ENCODE measurements around the gene TRAIP.
A peak's percentile ranks its signal among the peaks of the same experiment; 100 is the strongest.
"Not testable (repeated sequence)": the region's sequence is repeated elsewhere in the genome, so short reads cannot be mapped to it uniquely, and the experiment has no call there.

The TRAIP gene

GRCh38 chr3:49856181-49857005, at the start of gene TRAIP:
TSS of gene TRAIP (minus strand) at chr3:49856564. CDS start at chr3:49856453, 111 bp downstream.
- no peak within 1 kb of the TSS for H3K27ac ChIP-seq
- TF ChIP-seq, protein P1, sequence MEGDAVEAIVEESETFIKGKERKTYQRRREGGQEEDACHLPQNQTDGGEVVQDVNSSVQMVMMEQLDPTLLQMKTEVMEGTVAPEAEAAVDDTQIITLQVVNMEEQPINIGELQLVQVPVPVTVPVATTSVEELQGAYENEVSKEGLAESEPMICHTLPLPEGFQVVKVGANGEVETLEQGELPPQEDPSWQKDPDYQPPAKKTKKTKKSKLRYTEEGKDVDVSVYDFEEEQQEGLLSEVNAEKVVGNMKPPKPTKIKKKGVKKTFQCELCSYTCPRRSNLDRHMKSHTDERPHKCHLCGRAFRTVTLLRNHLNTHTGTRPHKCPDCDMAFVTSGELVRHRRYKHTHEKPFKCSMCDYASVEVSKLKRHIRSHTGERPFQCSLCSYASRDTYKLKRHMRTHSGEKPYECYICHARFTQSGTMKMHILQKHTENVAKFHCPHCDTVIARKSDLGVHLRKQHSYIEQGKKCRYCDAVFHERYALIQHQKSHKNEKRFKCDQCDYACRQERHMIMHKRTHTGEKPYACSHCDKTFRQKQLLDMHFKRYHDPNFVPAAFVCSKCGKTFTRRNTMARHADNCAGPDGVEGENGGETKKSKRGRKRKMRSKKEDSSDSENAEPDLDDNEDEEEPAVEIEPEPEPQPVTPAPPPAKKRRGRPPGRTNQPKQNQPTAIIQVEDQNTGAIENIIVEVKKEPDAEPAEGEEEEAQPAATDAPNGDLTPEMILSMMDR (IDR thresholded peaks at IDR 0.05; ENCODE audit: low read depth, low read length, missing control alignments) = peak; percentile 3
- peak; percentile 89 for DNase-seq
- in situ Hi-C loops (cut with HindIII; ENCODE audit: low pct_ligation_motif_present, low sequenced_read_pairs) = no loop called here
- no peaks in the 10 kb centered on the region for H3K36me3 ChIP-seq (replicated peaks)
- H3K4me3 ChIP-seq (ENCODE audit: low read depth, low read length) = peak within 1 kb of the TSS; percentile 78
- no peaks in the 10 kb centered on the region for H3K27me3 ChIP-seq (replicated peaks)

DNA sequence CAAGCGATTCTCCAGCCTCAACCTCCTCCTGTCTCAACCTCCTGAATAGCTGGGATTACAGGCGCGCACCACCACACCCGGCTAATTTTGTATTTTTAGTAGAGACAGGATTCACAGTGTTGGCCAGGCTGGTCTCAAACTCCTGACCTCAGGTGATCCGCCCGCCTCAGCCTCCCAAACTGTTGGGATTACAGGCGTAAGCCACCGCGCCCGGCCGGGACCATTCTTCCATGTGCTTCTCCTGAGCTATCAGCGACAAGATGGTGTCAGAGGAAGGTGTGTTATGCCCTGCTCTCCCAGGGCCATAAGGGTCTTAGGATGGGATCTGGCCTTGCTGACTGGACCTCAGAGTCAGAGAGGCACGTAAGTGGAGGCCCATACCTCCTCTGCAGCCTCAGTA, 48.1 kb upstream of the TRAIP start:
- H3K27me3 ChIP-seq (replicated peaks); H3K36me3 ChIP-seq (replicated peaks); H3K4me3 ChIP-seq (ENCODE audit: low read depth, low read length); in situ Hi-C loops (cut with HindIII; ENCODE audit: low pct_ligation_motif_present, low sequenced_read_pairs); DNase-seq; H3K27ac ChIP-seq: not testable (repeated sequence)

DNA sequence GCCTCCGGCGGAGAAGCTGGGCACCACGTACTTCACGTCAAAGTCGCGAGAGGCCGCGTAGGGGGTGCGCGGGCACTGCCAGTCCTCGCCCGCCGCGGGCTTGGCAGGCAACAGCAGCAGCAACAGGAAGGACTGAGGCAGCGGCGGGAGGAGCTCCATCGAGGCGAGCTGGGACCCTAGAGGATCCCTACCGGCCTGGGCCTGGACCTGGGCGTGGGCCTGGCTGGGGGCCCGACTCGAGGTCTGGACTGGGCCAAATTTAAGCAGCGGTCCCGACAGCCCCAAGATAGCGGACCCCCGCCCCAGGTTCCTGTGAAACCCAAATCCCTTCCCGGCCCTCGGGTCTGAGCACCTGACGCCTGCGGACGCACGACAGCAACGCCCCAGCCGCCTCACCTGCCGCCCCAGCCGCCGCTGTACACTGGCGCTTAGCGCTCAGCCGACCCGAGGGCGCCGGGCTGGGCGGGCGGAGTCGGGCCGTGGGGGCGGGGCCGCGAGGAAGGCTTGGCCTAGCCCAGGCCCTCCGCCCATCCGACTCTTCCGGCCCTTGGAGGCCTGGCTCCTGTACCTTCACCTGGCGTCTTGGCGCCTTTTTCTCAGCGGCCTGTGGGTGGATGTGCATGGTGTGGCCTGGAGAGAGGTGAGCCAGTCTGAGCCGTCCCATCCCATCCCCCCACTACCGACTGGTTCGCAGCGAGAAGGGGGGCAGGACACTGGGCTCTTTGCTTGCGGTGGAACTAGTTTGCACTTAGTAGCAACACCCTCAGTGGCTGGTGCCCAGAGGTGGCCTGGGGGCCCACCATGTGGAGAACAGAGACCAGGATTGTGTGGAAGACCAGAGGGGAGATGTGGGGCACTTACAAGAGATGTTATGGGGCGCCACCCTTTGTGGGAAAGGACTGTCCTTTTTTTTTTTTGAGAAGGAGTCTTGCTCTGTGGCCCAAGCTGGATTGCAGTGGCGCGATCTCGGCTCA, 47.4 kb upstream of the TRAIP start, which contains the start of gene MST1R:
Gene MST1R, minus strand, starts transcription at position 423 of the 974 bp plus-strand sequence. Its CDS starts 264 bp downstream, at position 159.
- in situ Hi-C loops (cut with HindIII; ENCODE audit: low pct_ligation_motif_present, low sequenced_read_pairs) = no loop called here
- Histone ChIP-seq H3K27ac (no peak within 1 kb of the TSS), H3K4me3 (ENCODE audit: low read depth, low read length) (peak within 1 kb of the TSS; percentile 30), H3K36me3 (replicated peaks) (peaks cover 1% of the 10 kb centered on the region), H3K27me3 (replicated peaks) (no peaks in the 10 kb centered on the region)
- TF ChIP-seq, protein P1 (IDR thresholded peaks at IDR 0.05; ENCODE audit: low read depth, low read length, missing control alignments) = no peak
- no peak for DNase-seq

DNA sequence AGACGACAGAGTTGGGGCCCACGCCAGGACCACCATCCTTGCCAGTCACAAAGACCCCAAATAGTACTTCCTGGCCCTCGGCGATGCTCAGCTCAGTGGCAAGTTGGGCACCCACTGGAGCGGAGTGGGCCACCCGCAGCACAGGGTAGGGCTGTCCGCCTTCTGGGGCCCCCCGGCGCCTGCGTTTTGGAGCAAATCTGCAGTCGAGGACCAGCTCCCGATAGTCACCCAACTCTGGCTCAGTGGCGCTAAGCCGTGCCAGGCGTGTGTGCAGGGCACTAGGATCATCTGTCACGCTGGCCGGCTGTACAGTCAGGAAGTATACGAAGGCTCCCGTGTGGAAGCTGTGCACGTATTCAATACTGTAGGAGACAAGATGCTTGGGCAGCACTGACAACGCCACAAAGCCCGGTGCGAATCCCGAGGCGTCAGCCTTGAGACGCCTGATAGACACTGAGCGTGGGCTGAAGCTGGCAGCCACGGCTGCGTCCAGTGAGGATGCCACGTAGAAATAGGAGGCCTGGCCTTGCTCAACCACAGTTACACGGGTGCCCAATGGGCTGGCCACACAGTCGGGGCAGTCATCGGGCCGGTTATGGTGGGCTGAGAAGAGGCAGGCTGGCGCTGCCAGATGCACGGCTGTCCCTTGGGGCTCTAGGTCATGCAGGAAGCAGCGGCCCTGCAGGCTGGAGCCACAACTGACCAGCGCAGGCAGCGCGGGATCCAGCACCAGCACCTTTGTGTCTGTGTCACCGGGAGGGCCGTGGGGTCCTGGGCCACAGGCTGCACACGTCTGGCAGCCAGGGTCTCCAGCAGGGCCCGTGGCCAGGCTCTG, 46.4 kb upstream of the TRAIP start:
- no peak for DNase-seq
- TF ChIP-seq, protein P1 (IDR thresholded peaks at IDR 0.05; ENCODE audit: low read depth, low read length, missing control alignments) = no peak
- Histone ChIP-seq H3K4me3 (ENCODE audit: low read depth, low read length) (no peak overlapping the region), H3K27me3 (replicated peaks) (no peaks in the 10 kb centered on the region), H3K36me3 (replicated peaks) (no peaks in the 10 kb centered on the region), H3K27ac (no peak overlapping the region)
- in situ Hi-C loops (cut with HindIII; ENCODE audit: low pct_ligation_motif_present, low sequenced_read_pairs) = no loop called here

DNA sequence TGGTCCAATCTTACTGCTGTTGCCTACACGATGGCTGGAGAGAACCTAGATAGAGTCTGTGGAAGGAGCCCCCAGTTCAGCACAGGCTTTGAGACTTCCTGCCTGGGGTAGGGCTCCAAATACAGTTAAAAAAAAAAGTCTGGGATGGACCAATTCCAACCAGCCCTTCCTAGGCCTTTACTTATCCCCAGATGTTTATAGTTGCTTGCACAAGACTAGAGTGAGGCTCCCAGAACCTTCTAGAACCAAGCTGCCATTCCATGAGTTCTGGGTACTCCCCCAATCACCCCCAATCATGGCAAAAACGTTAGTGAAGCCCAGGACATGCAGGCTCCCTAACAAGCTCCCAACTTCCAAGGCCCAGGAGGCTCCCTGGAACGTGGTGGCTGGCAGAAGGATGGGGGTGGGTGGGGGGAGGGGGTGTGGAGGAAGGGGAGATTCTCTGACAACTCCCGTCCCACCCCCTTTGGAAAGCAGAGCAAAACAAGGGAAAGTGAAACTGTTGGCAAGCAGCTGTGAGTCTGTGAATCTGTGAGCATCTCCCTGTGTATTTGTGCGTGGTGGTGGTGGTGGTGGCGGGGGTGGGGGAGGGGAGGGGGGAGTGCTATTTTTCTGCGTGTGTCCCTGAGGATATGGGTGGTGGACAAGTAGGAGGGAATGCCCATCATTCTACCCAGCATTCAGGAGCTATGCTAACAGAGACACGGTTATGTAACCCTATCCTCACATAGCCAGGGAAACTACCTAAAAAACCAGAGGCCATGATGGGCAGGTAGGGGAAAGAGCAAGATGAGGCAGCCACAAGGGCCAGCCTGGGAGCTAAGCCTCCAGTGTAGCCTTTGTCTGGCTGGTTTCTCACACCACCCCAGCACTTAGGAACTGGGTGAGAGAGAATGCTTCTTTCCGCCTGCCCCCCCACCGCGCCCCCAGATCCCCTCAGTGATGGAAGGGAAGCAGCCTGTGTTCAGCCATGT, 45.3 kb upstream of the TRAIP start:
- H3K27me3 ChIP-seq (replicated peaks) = no peaks in the 10 kb centered on the region
- TF ChIP-seq, protein P1 (IDR thresholded peaks at IDR 0.05; ENCODE audit: low read depth, low read length, missing control alignments) = no peak
- in situ Hi-C loops (cut with HindIII; ENCODE audit: low pct_ligation_motif_present, low sequenced_read_pairs) = no loop called here
- H3K36me3 ChIP-seq (replicated peaks) = no peaks in the 10 kb centered on the region
- no peak for DNase-seq
- no peak overlapping the region for H3K27ac ChIP-seq
- H3K4me3 ChIP-seq (ENCODE audit: low read depth, low read length) = no peak overlapping the region

All from brain microvascular endothelial cell (primary cell).